NT2/D1 (cell line): ENCODE measurements around the gene CDCA4.

ENCODE experiments used
- SUZ12 ChIP-seq: IDR thresholded peaks from 2 replicates; pipeline ENCODE4 v1.6.1; 2011; ENCODE audit not compliant: insufficient read length, insufficient read depth; ENCODE audit errors: extremely low read depth
- YY1 ChIP-seq: IDR thresholded peaks from 2 replicates; pipeline ENCODE4 v1.6.1; 2011; ENCODE audit not compliant: insufficient read length, insufficient read depth
- ZNF274 ChIP-seq: IDR thresholded peaks from 2 replicates; pipeline ENCODE4 v1.6.1; 2011; ENCODE audit warnings: mild to moderate bottlenecking, low read depth, low read length

DNA sequence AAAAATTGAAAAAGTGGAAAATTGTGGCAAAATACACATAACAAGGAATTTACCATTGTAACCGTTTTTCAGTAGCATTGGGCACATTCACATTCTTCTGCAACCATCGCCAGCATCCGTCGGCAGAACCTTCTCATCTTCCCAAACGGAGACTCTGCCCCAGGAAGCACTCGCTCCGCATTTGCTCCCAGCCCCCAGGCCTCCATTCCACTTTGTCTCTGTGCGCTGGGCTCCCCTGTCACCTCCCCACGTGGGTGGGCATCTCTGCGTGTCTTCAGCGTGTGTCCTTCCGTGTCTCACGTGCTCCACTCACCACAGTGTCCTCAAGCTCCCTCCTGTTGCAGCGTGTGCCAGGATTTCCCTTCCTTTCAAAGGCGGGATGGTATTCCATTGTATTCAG is 34.5 kb upstream of the CDCA4 start:
- TF ChIP-seq ZNF274 (no peak), YY1 (no peak), SUZ12 (no peak)
